ENCODE measurements around the gene ATP6V1E1. TPM values are rescaled to one million over a fixed set of nuclear protein-coding genes. Genes with fewer than 3 reads are reported as not detected.

The ATP6V1E1 gene
- total RNA-seq, 2 donors from 2014 or later: 129 to 144 TPM

DNA sequence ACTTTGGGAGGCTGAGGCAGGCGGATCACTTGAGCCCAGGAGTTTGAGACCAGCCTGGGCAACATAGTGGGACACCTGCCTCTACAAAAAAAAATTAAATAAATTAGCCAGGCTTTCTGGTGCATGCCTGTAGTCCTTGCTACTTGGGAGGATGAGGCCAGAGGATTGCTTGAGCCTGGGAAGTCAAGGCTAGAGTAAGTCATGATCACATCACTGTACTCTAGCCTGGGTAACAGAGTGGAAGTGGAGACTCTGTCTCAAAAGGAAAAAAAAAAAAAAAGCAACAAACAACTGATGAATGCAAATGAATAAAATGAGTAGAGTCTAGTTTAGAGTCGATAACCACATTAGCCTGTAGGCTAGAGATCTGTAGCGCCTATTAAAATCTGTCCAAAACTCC lies 6.1 kb upstream of the ATP6V1E1 start:
- Mint-ChIP-seq H3K9me3 (no peaks in the 10 kb centered on the region), H3K36me3 (ENCODE audit: low read depth) (no peaks in the 10 kb centered on the region), H3K4me1 (peaks cover 18% of the 10 kb centered on the region), H3K27ac (no peak overlapping the region), H3K27me3 (ENCODE audit: insufficient read depth) (no peaks in the 10 kb centered on the region), H3K4me3 (no peak overlapping the region)
- Histone ChIP-seq H3K4me1 (ENCODE audit: control insufficient read depth, insufficient read depth, low read length) (no peaks in the 10 kb centered on the region), H3K4me3 (ENCODE audit: low read length) (no peak overlapping the region), H3K9ac (ENCODE audit: extremely low read depth, low read length, poor library complexity, severe bottlenecking) (no peak overlapping the region), H3K36me3 (ENCODE audit: control insufficient read depth, insufficient read depth, low read length) (no peaks in the 10 kb centered on the region), H3K27me3 (ENCODE audit: control insufficient read depth, insufficient read depth, low read length, poor library complexity, severe bottlenecking) (no peaks in the 10 kb centered on the region), H3K27ac (ENCODE audit: low read depth, low read length) (no peak overlapping the region), H3K9me3 (ENCODE audit: control insufficient read depth, low read length) (no peaks in the 10 kb centered on the region)
- WGBS, 2 experiments (ENCODE audit: insufficient coverage in 1 of 2, insufficient read length in 1 of 2): 90 to 93% methylated on average over 2 to 3 of the region's 3 CpGs
- no peak for DNase-seq
- TF ChIP-seq, protein P1, sequence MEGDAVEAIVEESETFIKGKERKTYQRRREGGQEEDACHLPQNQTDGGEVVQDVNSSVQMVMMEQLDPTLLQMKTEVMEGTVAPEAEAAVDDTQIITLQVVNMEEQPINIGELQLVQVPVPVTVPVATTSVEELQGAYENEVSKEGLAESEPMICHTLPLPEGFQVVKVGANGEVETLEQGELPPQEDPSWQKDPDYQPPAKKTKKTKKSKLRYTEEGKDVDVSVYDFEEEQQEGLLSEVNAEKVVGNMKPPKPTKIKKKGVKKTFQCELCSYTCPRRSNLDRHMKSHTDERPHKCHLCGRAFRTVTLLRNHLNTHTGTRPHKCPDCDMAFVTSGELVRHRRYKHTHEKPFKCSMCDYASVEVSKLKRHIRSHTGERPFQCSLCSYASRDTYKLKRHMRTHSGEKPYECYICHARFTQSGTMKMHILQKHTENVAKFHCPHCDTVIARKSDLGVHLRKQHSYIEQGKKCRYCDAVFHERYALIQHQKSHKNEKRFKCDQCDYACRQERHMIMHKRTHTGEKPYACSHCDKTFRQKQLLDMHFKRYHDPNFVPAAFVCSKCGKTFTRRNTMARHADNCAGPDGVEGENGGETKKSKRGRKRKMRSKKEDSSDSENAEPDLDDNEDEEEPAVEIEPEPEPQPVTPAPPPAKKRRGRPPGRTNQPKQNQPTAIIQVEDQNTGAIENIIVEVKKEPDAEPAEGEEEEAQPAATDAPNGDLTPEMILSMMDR (conservative IDR thresholded peaks at IDR 0.05): no peak

DNA sequence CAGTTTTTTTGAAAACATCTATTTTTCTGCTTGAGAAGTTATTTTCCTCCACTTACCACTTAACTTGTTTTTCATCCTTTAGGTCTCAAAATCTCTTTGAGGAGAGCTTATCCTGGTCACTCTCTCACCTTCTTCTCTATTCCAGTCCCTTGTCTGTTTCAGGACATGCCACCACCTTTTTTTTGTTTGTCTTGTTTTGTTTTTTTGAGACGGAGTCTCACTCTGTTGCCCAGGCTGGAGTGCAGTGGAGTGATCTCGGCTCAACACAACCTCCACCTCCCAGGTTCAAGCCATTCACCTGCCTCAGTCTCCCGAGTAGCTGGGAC lies 5.4 kb upstream of the ATP6V1E1 start:
- H3K9ac ChIP-seq (ENCODE audit: extremely low read depth, low read length, poor library complexity, severe bottlenecking): peak overlapping the region; percentile 31
- no peak for DNase-seq
- H3K9me3 Mint-ChIP-seq: no peaks in the 10 kb centered on the region
- peaks cover 18% of the 10 kb centered on the region for H3K4me1 Mint-ChIP-seq
- no peaks in the 10 kb centered on the region for H3K9me3 ChIP-seq (ENCODE audit: control insufficient read depth, low read length)
- no peak overlapping the region for H3K27ac ChIP-seq (ENCODE audit: low read depth, low read length)
- no peaks in the 10 kb centered on the region for H3K36me3 ChIP-seq (ENCODE audit: control insufficient read depth, insufficient read depth, low read length)
- TF ChIP-seq, protein P1 (conservative IDR thresholded peaks at IDR 0.05): no peak
- H3K27me3 ChIP-seq (ENCODE audit: control insufficient read depth, insufficient read depth, low read length, poor library complexity, severe bottlenecking): no peaks in the 10 kb centered on the region
- WGBS, 2 experiments (ENCODE audit: insufficient coverage in 1 of 2, insufficient read length in 1 of 2): 83 to 91% methylated on average over 3 of the region's 3 CpGs
- no peaks in the 10 kb centered on the region for H3K27me3 Mint-ChIP-seq (ENCODE audit: insufficient read depth)
- no peak overlapping the region for H3K4me3 Mint-ChIP-seq
- no peaks in the 10 kb centered on the region for H3K36me3 Mint-ChIP-seq (ENCODE audit: low read depth)
- no peak overlapping the region for H3K4me3 ChIP-seq (ENCODE audit: low read length)
- peak overlapping the region; percentile 96 for H3K27ac Mint-ChIP-seq
- H3K4me1 ChIP-seq (ENCODE audit: control insufficient read depth, insufficient read depth, low read length): no peaks in the 10 kb centered on the region

DNA sequence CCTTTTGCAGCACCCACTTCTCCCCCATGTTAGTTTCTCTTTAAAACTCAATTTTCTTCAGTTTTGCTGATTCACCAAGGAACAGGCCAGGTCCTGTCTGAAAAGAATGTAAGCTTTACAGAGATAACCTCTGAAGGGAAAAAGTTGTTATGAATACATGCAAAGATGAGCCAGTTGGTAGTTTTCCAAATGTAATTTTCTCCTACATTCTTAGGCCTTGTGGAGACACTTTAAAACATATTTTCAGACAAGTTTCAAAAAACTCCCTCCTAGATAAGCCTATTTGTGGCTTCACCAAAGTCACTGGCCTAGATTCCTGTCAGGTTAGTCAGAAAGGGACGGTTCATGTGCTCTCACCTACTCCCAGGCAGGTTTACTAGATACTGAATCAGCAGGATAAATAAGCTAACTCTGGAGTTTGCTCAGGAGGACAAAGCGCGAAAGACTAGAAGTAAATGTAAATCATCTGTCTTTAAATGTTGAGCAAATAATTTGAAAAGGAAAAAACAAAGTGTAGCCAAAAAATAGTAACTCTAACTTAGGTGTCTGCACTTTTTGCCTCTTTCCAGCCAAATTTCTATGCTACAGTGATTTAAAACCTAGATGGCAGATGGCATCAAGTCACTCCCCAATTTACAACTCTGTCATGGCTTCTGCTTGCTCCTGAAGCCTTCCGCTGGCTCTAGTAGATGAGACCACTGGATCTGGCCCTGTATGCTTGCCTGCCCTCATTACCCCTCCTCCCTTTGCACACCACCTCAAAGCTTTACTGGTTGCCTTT lies 4.9 kb upstream of the ATP6V1E1 start:
- Histone ChIP-seq H3K27me3 (ENCODE audit: control insufficient read depth, insufficient read depth, low read length, poor library complexity, severe bottlenecking) (no peaks in the 10 kb centered on the region), H3K9me3 (ENCODE audit: control insufficient read depth, low read length) (no peaks in the 10 kb centered on the region), H3K4me1 (ENCODE audit: control insufficient read depth, insufficient read depth, low read length) (no peaks in the 10 kb centered on the region), H3K4me3 (ENCODE audit: low read length) (no peak overlapping the region), H3K36me3 (ENCODE audit: control insufficient read depth, insufficient read depth, low read length) (no peaks in the 10 kb centered on the region), H3K9ac (ENCODE audit: extremely low read depth, low read length, poor library complexity, severe bottlenecking) (peak overlapping the region; percentile 31), H3K27ac (ENCODE audit: low read depth, low read length) (no peak overlapping the region)
- WGBS, 2 experiments (ENCODE audit: insufficient coverage in 1 of 2, insufficient read length in 1 of 2): 76 to 88% methylated on average over 4 of the region's 4 CpGs
- Mint-ChIP-seq H3K27ac (peak overlapping the region; percentile 96), H3K27me3 (ENCODE audit: insufficient read depth) (no peaks in the 10 kb centered on the region), H3K36me3 (ENCODE audit: low read depth) (no peaks in the 10 kb centered on the region), H3K4me1 (peaks cover 18% of the 10 kb centered on the region), H3K4me3 (no peak overlapping the region), H3K9me3 (no peaks in the 10 kb centered on the region)
- TF ChIP-seq, protein P1 (conservative IDR thresholded peaks at IDR 0.05): no peak
- peak; percentile 58 for DNase-seq

Measured in endodermal cell (in vitro differentiated cells).